ENCODE measurements around the gene PLD2. TPM values are rescaled to one million over a fixed set of nuclear protein-coding genes. Genes with fewer than 3 reads are reported as not detected.

The PLD2 gene, protein sequence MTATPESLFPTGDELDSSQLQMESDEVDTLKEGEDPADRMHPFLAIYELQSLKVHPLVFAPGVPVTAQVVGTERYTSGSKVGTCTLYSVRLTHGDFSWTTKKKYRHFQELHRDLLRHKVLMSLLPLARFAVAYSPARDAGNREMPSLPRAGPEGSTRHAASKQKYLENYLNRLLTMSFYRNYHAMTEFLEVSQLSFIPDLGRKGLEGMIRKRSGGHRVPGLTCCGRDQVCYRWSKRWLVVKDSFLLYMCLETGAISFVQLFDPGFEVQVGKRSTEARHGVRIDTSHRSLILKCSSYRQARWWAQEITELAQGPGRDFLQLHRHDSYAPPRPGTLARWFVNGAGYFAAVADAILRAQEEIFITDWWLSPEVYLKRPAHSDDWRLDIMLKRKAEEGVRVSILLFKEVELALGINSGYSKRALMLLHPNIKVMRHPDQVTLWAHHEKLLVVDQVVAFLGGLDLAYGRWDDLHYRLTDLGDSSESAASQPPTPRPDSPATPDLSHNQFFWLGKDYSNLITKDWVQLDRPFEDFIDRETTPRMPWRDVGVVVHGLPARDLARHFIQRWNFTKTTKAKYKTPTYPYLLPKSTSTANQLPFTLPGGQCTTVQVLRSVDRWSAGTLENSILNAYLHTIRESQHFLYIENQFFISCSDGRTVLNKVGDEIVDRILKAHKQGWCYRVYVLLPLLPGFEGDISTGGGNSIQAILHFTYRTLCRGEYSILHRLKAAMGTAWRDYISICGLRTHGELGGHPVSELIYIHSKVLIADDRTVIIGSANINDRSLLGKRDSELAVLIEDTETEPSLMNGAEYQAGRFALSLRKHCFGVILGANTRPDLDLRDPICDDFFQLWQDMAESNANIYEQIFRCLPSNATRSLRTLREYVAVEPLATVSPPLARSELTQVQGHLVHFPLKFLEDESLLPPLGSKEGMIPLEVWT
- 10 to 100 TPM; 14.2 to 42.8 TPM for total RNA-seq
- 10 to 100 TPM; 29.8 to 46.9 TPM for polyA plus RNA-seq (ENCODE audit: insufficient read length in 2 of 2)
- long read RNA-seq, donor 1, partial matches to known transcripts: 0 of 6 reads
- long read RNA-seq, donor 1, other reads (novel, unspliced or antisense): 0 of 6 reads
- long read RNA-seq, donor 2, partial matches to known transcripts: 0 of 3 reads
- long read RNA-seq, donor 2, other reads (novel, unspliced or antisense): 0 of 3 reads
- long read RNA-seq, donor 3, partial matches to known transcripts: 0 of 2 reads
- long read RNA-seq, donor 3, other reads (novel, unspliced or antisense): 0 of 2 reads
- long read RNA-seq, donor 4, transcript PLD2-212 (2 exons, 424 nt): major isoform, 5 of 8 reads
- long read RNA-seq, donor 4, partial matches to known transcripts: 0 of 8 reads
- long read RNA-seq, donor 4, other reads (novel, unspliced or antisense): 0 of 8 reads

DNA sequence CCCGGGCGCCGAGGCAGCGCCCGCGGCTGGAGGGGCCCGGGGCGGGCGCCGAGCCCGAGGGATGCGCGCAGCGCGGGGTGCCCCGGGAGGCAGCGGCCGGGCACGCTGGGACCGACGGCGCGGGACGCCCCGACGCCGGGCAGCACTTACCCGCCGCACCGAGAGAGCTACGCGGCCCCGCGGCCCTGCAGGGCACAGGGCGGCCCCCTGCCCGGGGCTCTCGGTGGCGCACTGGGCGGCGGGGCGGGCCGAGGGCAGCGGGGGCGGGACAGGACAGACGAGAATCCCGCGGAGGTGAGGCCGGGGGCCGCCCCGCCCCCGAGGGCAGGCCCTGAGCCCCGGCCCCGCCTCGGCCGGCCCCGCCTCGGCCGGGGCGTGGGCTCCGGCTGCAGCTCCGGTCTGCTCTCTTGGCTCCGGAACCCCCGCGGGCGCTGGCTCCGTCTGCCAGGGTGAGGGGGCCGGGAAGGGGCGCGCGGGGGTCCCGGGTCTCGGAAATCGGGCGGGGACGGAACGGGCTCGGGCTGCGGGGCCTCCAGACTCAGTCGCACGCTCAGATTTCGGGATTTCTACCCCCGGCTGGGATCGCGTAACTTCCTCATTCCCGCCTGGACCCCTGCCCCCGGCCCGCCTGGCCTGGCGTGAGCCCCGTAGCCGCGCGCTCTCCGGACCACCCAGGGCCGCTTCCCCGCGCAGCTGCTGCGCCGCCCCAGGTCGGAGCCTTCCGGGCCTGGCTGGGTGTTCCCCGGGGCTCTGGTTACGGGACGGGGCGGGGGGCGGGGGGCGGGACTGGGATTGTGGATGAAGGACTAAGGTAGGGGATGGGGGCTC lies at the start of gene PLD2:
Gene PLD2, plus strand, starts transcription at position 376 of the 828 bp plus-strand sequence. CDS start 621 bp downstream, outside the sequence.
- Histone ChIP-seq H3K9me3 (ENCODE audit: control insufficient read depth, insufficient read depth, low read length) (no peaks in the 10 kb centered on the region), H3K27ac (ENCODE audit: low read depth, low read length) (peak within 1 kb of the TSS; percentile 15), H3K4me3 (ENCODE audit: low read depth, low read length) (peak within 1 kb of the TSS; percentile 54), H3K36me3 (ENCODE audit: control insufficient read depth, insufficient read depth, low read length) (peaks cover 36% of the 10 kb centered on the region), H3K4me1 (ENCODE audit: control insufficient read depth, insufficient read depth, low read length) (peaks cover 20% of the 10 kb centered on the region), H3K27me3 (ENCODE audit: control insufficient read depth, insufficient read depth, low read length) (no peaks in the 10 kb centered on the region)
- DNase-seq (ENCODE audit: low read depth in 4 of 6, low spot score in 6 of 6): peak in 2 of 6 donors; percentile 74 to 91
- under 1% methylated on average over 102 of the region's 106 CpGs for WGBS (ENCODE audit: insufficient coverage)

DNA sequence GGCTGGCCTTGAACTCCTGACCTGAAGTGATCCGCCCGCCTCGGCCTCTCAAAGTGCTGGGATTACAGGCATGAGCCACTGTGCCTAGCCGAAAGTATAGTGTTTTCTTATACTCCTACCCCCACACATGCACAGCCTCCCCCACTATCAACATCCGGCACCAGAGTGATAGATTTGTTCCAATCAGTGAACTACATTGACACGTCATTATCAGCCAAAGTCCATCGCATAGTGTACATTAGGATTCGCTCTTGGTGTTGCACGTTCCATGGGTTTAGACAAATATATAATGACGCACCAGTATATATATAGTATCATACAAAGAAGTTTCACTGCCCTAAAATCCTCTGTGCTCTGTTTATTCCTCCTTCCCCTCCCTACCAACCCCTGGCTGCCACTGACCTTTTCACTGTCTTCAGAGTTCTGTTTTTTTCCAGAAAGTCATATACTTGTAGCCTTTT lies 47.1 kb upstream of the PLD2 start:
- Histone ChIP-seq H3K4me3 (ENCODE audit: low read depth, low read length) (no peak overlapping the region), H3K4me1 (ENCODE audit: control insufficient read depth, insufficient read depth, low read length) (no peaks in the 10 kb centered on the region), H3K27me3 (ENCODE audit: control insufficient read depth, insufficient read depth, low read length) (peaks cover 3% of the 10 kb centered on the region), H3K36me3 (ENCODE audit: control insufficient read depth, insufficient read depth, low read length) (no peaks in the 10 kb centered on the region), H3K9me3 (ENCODE audit: control insufficient read depth, insufficient read depth, low read length) (no peaks in the 10 kb centered on the region), H3K27ac (ENCODE audit: low read depth, low read length) (no peak overlapping the region)
- DNase-seq (ENCODE audit: low read depth in 4 of 6, low spot score in 6 of 6): no peak
- WGBS (ENCODE audit: insufficient coverage): 90% methylated on average over 4 of the region's 10 CpGs

DNA sequence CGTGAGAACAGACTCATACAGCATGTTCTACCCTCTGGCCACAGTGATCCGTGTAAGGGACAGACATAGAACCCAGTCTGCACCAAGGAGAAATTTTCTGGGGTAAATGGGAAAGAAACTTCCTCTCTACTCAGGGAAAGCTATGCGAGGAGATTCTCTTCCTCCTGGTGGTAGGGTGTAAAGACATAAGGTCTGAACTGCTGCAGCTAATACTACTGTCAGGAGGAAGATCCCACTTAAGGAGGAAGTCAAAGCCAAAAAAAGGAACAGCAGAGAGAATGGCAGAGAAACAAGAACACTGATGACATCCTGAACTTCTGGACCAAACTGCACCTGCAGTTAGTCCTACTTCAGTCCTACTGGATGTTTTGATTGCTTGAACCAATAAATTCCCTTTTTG lies 42.4 kb upstream of the PLD2 start:
- Histone ChIP-seq H3K27me3 (ENCODE audit: control insufficient read depth, insufficient read depth, low read length) (peaks cover 3% of the 10 kb centered on the region), H3K4me1 (ENCODE audit: control insufficient read depth, insufficient read depth, low read length) (no peaks in the 10 kb centered on the region), H3K9me3 (ENCODE audit: control insufficient read depth, insufficient read depth, low read length) (no peaks in the 10 kb centered on the region), H3K4me3 (ENCODE audit: low read depth, low read length) (no peak overlapping the region), H3K36me3 (ENCODE audit: control insufficient read depth, insufficient read depth, low read length) (no peaks in the 10 kb centered on the region), H3K27ac (ENCODE audit: low read depth, low read length) (no peak overlapping the region)
- DNase-seq (ENCODE audit: low read depth in 4 of 6, low spot score in 6 of 6): no peak
- WGBS (ENCODE audit: insufficient coverage): no CpG with 5 or more reads among the region's 3 CpGs

DNA sequence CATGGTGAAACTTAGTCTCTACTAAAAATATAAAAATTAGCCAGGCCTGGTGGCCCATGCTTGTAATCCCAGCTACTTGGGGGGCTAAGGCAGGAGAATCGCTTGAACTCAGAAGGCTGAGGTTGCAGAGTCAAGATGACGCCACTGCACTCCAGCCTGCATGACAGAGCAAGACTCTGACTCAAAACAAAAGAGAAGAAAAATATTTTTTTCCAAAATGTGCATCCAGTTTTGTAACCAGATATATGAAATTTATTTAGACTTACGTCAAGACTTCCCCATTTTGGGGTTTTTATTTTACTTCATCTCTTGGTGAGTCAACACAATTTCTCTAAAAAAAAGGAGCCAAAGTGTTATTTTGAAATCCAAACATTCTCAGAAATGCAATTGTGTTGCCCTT lies 40.8 kb upstream of the PLD2 start:
- DNase-seq (ENCODE audit: low read depth in 4 of 6, low spot score in 6 of 6): no peak
- Histone ChIP-seq H3K4me3 (ENCODE audit: low read depth, low read length) (no peak overlapping the region), H3K4me1 (ENCODE audit: control insufficient read depth, insufficient read depth, low read length) (no peaks in the 10 kb centered on the region), H3K27ac (ENCODE audit: low read depth, low read length) (no peak overlapping the region), H3K9me3 (ENCODE audit: control insufficient read depth, insufficient read depth, low read length) (no peaks in the 10 kb centered on the region), H3K27me3 (ENCODE audit: control insufficient read depth, insufficient read depth, low read length) (peaks cover 3% of the 10 kb centered on the region), H3K36me3 (ENCODE audit: control insufficient read depth, insufficient read depth, low read length) (no peaks in the 10 kb centered on the region)
- 85% methylated on average over 2 of the region's 3 CpGs for WGBS (ENCODE audit: insufficient coverage)

DNA sequence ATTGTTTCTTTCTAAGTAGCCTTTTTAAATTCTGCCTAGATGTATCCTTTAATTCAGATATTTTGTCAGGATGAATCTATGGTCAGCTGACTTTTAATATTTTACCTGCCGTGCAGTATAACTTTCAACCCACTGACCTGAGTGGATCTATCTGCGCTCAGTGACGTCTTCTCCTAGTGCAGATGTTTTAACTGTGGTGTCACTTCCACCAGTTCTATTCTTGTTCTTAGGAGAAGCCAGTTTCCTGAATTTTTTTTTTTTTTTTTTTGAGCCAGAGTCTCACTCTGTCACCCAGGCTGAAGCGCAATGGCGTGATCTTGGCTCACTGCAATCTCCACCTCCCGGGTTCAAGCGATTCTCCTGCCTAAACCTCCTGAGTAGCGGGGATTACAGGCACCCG lies 40.2 kb upstream of the PLD2 start:
- Histone ChIP-seq H3K4me1 (ENCODE audit: control insufficient read depth, insufficient read depth, low read length) (peaks cover 3% of the 10 kb centered on the region), H3K27ac (ENCODE audit: low read depth, low read length) (no peak overlapping the region), H3K9me3 (ENCODE audit: control insufficient read depth, insufficient read depth, low read length) (no peaks in the 10 kb centered on the region), H3K4me3 (ENCODE audit: low read depth, low read length) (no peak overlapping the region), H3K27me3 (ENCODE audit: control insufficient read depth, insufficient read depth, low read length) (peaks cover 3% of the 10 kb centered on the region), H3K36me3 (ENCODE audit: control insufficient read depth, insufficient read depth, low read length) (no peaks in the 10 kb centered on the region)
- DNase-seq (ENCODE audit: low read depth in 4 of 6, low spot score in 6 of 6): no peak
- WGBS (ENCODE audit: insufficient coverage): 94% methylated on average over 7 of the region's 9 CpGs

DNA sequence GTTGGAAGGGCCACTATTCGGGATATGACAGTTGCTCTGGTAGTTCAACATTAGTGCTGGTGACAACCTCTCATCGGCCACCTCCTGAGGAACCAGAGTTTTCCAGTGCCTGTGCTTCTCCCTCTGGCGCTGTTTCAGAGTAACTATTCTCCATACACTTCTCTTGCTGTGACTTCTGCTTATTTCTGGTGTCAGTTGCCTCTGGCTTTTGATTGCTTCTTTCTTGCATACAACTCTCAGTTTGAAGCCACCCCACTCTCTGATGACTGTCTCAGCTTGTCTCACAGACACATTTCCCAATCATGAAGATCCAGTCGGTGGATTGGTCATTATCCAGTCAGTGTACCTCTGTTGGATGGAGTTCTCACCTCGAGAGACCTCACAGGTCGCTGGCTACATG lies 38.7 kb upstream of the PLD2 start:
- H3K4me3 ChIP-seq (ENCODE audit: low read depth, low read length): no peak overlapping the region
- WGBS (ENCODE audit: insufficient coverage): 87% methylated on average over 6 of the region's 6 CpGs
- DNase-seq (ENCODE audit: low read depth in 4 of 6, low spot score in 6 of 6): no peak
- peaks cover 10% of the 10 kb centered on the region for H3K4me1 ChIP-seq (ENCODE audit: control insufficient read depth, insufficient read depth, low read length)
- no peak overlapping the region for H3K27ac ChIP-seq (ENCODE audit: low read depth, low read length)
- H3K9me3 ChIP-seq (ENCODE audit: control insufficient read depth, insufficient read depth, low read length): no peaks in the 10 kb centered on the region
- no peaks in the 10 kb centered on the region for H3K36me3 ChIP-seq (ENCODE audit: control insufficient read depth, insufficient read depth, low read length)
- H3K27me3 ChIP-seq (ENCODE audit: control insufficient read depth, insufficient read depth, low read length): peaks cover 3% of the 10 kb centered on the region

DNA sequence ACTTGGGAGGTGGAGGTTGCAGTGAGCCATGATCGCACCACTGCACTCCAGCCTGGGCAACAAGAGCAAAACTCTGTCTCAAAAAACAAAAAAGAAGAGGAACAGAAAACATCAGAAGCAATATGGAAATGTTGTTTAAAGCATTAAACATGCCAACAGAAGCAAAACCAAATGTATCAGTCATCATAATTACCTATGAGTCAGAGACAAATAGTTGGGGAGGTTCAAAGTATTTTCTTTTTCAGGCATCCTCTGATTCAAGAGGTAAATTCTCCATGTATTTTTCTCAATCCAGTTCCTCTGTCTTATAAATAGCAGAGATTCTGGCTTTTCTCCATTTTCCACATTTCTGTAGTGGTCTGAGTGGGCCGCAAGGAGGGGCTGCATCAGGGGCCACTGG lies 37.3 kb upstream of the PLD2 start:
- Histone ChIP-seq H3K27me3 (ENCODE audit: control insufficient read depth, insufficient read depth, low read length) (peaks cover 3% of the 10 kb centered on the region), H3K27ac (ENCODE audit: low read depth, low read length) (no peak overlapping the region), H3K9me3 (ENCODE audit: control insufficient read depth, insufficient read depth, low read length) (no peaks in the 10 kb centered on the region), H3K4me3 (ENCODE audit: low read depth, low read length) (no peak overlapping the region), H3K36me3 (ENCODE audit: control insufficient read depth, insufficient read depth, low read length) (no peaks in the 10 kb centered on the region), H3K4me1 (ENCODE audit: control insufficient read depth, insufficient read depth, low read length) (peaks cover 10% of the 10 kb centered on the region)
- DNase-seq (ENCODE audit: low read depth in 4 of 6, low spot score in 6 of 6): no peak
- 100% methylated on average over 1 of the region's 2 CpGs for WGBS (ENCODE audit: insufficient coverage)

DNA sequence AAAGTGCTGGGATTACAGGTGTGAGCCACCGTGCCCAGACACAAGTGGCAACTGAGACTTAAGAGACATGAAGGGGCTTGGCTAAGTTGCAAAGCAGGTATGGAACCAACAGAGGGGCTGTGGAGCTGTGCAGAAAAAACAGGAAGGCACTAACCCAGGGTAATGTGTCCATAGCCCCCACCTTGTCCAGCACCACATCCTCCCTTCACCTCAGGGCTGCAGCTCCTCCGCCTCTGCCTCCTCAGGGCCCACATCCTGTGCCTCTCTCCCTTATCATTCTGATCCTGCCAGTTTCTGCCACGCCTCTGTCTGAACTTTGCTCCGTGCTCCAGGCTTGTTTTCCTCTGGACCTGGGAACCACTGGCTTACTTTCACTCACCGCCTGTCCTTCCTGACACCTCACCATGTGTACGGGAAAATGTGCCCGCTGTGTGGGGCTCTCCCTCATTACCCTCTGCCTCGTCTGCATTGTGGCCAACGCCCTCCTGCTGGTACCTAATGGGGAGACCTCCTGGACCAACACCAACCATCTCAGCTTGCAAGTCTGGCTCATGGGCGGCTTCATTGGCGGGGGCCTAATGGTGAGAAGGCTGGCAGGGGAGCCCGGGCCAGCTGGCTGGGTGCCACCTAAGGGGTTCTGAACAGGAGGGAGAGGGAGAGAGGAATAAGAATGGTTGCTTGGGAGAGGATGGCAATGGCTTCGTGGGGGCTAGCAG lies 35.3 kb upstream of the PLD2 start, which contains the start of gene TM4SF5:
Gene TM4SF5, plus strand, starts transcription at position 368 of the 716 bp plus-strand sequence. Its CDS starts 37 bp downstream, at position 405.
- Histone ChIP-seq H3K4me3 (ENCODE audit: low read depth, low read length) (no peak within 1 kb of the TSS), H3K27ac (ENCODE audit: low read depth, low read length) (no peak within 1 kb of the TSS)

More for the DNA sequence above, 35.3 kb upstream of the PLD2 start, which contains the start of gene TM4SF5:
- WGBS (ENCODE audit: insufficient coverage): 50% methylated on average over 13 of the region's 13 CpGs
- no peaks in the 10 kb centered on the region for H3K36me3 ChIP-seq (ENCODE audit: control insufficient read depth, insufficient read depth, low read length)
- peaks cover 10% of the 10 kb centered on the region for H3K4me1 ChIP-seq (ENCODE audit: control insufficient read depth, insufficient read depth, low read length)
- H3K9me3 ChIP-seq (ENCODE audit: control insufficient read depth, insufficient read depth, low read length): no peaks in the 10 kb centered on the region
- peak in 2 of 6 donors; percentile 54 to 81 for DNase-seq (ENCODE audit: low read depth in 4 of 6, low spot score in 6 of 6)
- peaks cover 3% of the 10 kb centered on the region for H3K27me3 ChIP-seq (ENCODE audit: control insufficient read depth, insufficient read depth, low read length)

All from spinal cord (tissue), 10 donors.